Activated T-cell treated with anti-CD3 and anti-CD28 coated beads, Interleukin-2, amount 50 U/mL, for 1 hour (primary cell): Measurements from ENCODE around the gene NIFK.
"Not testable (repeated sequence)": the region's sequence is repeated elsewhere in the genome, so short reads cannot be mapped to it uniquely, and the experiment has no call there.

Experiments
- DNase-seq: peaks from one replicate; pipeline ENCODE4 v3.0.0-alpha.2; 2020

Gene NIFK

GRCh38 chr2:121690572-121690971 is 46.1 kb downstream of the NIFK start:
- DNase-seq: not testable (repeated sequence)

- DNase-seq: no peak
Observed at GRCh38 chr2:121690095-121690494, 46.6 kb downstream of the NIFK start.

DNA sequence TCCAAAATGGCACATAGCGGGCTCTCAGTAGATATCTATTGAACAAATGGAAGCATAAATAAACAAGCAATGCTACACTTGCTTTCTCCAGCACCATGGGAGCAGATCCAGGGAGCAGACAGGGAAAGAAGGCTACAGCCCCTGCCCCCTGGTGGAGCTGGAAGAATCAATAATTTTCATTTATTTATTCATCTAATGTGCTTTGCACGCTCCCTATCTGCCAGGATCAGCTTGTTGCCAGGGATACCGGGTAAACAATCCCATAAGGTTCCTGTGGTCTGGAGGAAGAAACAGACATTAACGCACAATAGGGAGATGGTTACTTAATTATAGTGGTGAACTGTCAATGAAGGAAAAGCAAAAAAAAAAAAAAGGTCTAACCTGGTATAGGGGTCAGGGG is 47.3 kb downstream of the NIFK start:
- DNase-seq: no peak

DNA sequence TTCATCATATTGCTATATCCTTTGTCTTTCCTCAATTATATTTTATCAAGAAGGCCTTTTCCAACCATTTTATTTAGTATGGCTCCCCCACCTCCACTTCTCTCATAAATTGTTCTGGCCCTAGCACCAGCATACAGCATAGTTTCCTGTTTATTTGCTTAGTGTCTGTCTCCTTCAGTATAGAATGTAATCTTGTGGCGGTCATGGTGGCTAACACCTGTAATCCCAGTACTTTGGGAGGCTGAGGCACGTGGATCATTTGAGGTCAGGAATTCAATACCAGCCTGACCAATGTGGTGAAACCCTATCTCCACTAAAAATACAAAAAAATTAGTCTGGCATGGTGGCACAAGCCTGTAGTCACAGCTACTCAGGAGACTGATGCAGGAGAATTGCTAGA is 47.9 kb downstream of the NIFK start:
- no peak for DNase-seq

DNA sequence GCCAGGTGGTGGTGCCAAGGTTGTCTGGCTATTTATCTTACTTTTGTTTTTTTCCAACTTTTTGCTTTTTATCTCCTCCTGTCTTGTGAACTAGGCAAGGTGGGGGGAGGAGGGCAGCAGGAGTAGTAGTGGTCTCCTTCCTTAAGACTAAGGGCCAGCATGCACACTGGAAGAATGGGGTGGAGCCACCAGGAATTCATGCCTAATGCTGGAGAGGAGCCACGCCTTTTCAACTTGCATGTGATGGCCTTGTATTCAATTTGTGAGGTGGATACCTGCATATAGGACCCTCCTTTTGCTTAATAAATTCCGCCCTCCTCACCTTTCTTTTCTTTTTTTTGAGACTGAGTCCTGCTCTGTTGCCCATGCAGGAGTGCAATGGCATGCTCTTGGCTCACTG is 49.8 kb downstream of the NIFK start:
- DNase-seq: no peak

GRCh38 chr2:121686218-121686617 is 50.5 kb downstream of the NIFK start:
- DNase-seq: no peak

DNA sequence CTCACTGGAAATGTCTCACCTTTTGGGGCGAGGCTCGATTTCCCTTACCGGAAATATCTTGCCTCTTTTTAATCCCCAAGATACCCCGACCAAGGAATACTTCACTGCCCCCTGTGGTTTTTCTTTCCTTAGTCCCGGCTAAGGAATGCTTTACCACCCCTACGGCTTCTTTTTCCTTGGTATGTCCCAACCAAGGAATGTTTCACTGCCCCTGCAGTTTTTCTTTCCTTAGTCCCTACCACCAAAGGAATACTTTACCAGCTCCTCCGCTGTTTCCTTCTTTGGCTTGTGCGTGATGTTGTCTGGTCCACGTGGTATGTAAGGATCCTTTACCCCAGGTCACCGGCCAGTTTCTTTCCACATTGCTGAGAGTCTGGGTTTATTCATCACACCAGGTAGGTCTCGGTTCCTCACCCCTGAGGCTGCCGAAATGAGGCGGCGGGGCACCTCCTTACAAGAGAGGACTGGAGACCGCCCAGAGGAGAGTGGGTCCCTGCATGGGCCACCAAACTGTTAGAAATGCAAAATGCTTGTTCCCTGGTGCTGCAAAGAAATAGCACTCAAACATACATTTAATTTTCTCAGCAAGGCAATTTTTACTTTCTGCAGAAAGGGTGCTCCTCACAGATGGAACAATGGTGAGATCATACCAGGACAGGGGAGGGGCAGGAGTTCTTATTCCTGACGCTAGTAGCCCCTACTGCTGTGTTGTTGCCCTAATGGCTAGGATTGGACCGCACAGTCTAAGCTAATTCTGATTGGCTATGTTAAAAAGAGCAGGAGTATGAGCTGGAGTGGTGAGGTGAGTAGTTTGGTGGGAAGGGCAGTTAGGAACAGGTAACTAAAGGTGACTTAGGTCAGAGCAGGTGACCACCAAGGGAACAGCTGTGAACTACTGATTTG is 54.0 kb downstream of the NIFK start:
- DNase-seq: no peak

DNA sequence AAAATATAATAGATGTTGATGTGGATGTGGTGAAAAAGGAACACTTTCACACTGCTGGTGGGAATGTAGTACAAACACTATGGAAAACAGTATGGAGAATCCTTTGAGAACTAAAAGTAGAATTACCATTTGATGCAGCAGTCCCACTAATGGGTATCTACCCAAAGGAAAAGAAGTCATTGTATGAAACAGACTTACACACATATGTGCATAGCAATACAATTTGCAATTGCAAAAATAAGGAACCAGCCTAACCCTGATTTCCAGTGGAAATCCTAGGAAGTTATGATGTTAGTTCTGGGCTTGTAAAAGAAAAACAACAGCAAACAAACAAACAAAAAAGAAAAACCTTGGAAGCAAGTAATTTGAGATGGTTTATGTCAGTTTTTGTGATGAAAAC is 58.8 kb downstream of the NIFK start:
- no peak for DNase-seq
